ENCODE data around the gene UBE2C.
A peak's percentile ranks its signal among the peaks of the same experiment; 100 is the strongest.

UBE2C gene

DNA sequence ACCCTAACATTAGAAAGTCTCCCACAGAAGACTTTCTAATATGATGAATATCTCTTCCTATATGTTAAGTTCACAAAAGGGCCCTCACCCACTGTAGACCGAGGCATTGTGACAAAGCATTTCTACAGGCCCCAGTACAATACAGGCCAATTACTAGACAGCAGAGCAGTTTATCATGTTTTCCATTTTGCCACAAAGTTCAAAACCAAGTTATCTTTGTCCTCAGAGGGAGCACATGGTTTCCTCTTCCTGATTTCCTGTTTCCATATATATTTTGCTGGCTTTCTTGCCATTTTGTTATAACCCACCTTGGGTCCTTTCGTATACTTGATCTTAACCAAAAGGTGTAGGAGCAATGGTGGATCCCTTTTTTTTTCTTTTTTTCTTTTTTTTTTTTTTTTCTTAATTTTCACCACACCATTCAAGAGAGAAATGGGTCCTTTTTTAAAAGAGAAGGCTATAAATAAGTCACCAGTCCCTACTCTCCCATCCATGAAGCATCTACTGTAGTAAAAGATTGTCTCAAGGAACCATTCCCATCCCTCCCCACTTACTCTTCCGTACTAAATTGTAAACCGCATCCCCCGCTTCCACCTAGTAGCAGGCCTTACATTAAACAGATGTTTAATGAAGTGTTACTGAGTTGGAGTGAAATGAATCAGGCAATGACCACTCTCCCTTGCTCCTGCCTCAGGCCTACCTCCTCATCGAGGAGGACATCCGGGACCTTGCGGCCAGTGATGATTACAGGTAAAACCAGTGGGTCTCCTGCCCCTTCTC, 2.1 kb upstream of the UBE2C start:
- no peak overlapping the region for H3K4me3 ChIP-seq (ENCODE audit: low read depth, low read length)
- no peak overlapping the region for H3K9ac ChIP-seq (ENCODE audit: low read depth, low read length)
- H3K36me3 ChIP-seq (ENCODE audit: control insufficient read depth, insufficient read depth, low read length): peaks cover 27% of the 10 kb centered on the region
- H3K27me3 ChIP-seq (ENCODE audit: control insufficient read depth, insufficient read depth, low read length): no peaks in the 10 kb centered on the region
- no peaks in the 10 kb centered on the region for H3K4me1 ChIP-seq (ENCODE audit: control insufficient read depth, insufficient read depth, low read length)
- no peaks in the 10 kb centered on the region for H3K9me3 ChIP-seq (ENCODE audit: control insufficient read depth, insufficient read depth, low read length)

GRCh38 chr20:45813006-45813340, 529 bp downstream of the UBE2C start:
- Histone ChIP-seq H3K4me1 (ENCODE audit: control insufficient read depth, insufficient read depth, low read length) (no peaks in the 10 kb centered on the region), H3K27me3 (ENCODE audit: control insufficient read depth, insufficient read depth, low read length) (no peaks in the 10 kb centered on the region), H3K9ac (ENCODE audit: low read depth, low read length) (peak overlapping the region; percentile 96), H3K36me3 (ENCODE audit: control insufficient read depth, insufficient read depth, low read length) (peaks cover 38% of the 10 kb centered on the region), H3K9me3 (ENCODE audit: control insufficient read depth, insufficient read depth, low read length) (no peaks in the 10 kb centered on the region), H3K4me3 (ENCODE audit: low read depth, low read length) (peak overlapping the region; percentile 95)

GRCh38 chr20:45813489-45813888, 1.0 kb downstream of the UBE2C start:
- Histone ChIP-seq H3K9me3 (ENCODE audit: control insufficient read depth, insufficient read depth, low read length) (no peaks in the 10 kb centered on the region), H3K9ac (ENCODE audit: low read depth, low read length) (peak overlapping the region; percentile 96), H3K36me3 (ENCODE audit: control insufficient read depth, insufficient read depth, low read length) (peaks cover 38% of the 10 kb centered on the region), H3K4me3 (ENCODE audit: low read depth, low read length) (peak overlapping the region; percentile 95), H3K27me3 (ENCODE audit: control insufficient read depth, insufficient read depth, low read length) (no peaks in the 10 kb centered on the region), H3K4me1 (ENCODE audit: control insufficient read depth, insufficient read depth, low read length) (no peaks in the 10 kb centered on the region)

DNA sequence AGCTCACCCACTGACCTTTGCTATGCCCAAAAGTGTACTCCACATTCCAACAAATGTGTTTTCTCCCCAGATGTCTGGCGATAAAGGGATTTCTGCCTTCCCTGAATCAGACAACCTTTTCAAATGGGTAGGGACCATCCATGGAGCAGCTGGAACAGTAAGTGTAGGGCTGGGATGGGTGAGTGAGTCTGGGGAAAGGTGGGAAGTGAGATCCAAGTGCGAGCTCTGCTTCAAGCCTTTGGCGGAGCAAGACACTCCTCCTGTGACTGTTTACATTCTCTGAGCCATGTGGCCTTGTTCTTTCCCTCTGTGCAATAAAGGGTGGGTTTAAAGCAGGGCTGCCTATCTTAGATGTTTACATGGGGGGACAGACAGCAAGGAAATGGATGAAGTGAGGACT, 1.9 kb downstream of the UBE2C start:
- Histone ChIP-seq H3K9me3 (ENCODE audit: control insufficient read depth, insufficient read depth, low read length) (no peaks in the 10 kb centered on the region), H3K27me3 (ENCODE audit: control insufficient read depth, insufficient read depth, low read length) (no peaks in the 10 kb centered on the region), H3K4me3 (ENCODE audit: low read depth, low read length) (no peak overlapping the region), H3K36me3 (ENCODE audit: control insufficient read depth, insufficient read depth, low read length) (peaks cover 37% of the 10 kb centered on the region), H3K9ac (ENCODE audit: low read depth, low read length) (no peak overlapping the region), H3K4me1 (ENCODE audit: control insufficient read depth, insufficient read depth, low read length) (no peaks in the 10 kb centered on the region)

DNA sequence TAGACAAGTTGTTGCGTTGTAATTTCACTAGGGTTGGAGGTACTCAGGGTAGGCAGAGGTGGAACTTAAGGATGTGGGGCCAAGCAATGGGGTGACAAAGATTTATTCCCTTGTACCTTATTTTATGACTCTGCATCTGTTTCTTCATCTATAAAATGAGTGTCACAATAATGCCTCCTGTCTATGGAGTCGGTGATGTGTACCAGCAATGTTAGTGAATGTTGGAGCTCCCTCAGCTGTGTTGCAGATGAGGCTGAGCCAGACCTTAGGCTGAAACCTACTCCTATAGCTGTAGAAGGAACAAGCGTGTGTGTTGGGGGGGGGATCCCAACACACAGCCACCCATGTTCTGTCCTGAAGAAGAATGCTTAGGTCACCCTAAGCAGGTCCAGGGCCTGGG, 4.5 kb downstream of the UBE2C start:
- no peaks in the 10 kb centered on the region for H3K9me3 ChIP-seq (ENCODE audit: control insufficient read depth, insufficient read depth, low read length)
- H3K4me1 ChIP-seq (ENCODE audit: control insufficient read depth, insufficient read depth, low read length): no peaks in the 10 kb centered on the region
- peaks cover 24% of the 10 kb centered on the region for H3K36me3 ChIP-seq (ENCODE audit: control insufficient read depth, insufficient read depth, low read length)
- H3K4me3 ChIP-seq (ENCODE audit: low read depth, low read length): no peak overlapping the region
- no peaks in the 10 kb centered on the region for H3K27me3 ChIP-seq (ENCODE audit: control insufficient read depth, insufficient read depth, low read length)
- H3K9ac ChIP-seq (ENCODE audit: low read depth, low read length): no peak overlapping the region

- Histone ChIP-seq H3K9me3 (ENCODE audit: control insufficient read depth, insufficient read depth, low read length) (no peaks in the 10 kb centered on the region), H3K9ac (ENCODE audit: low read depth, low read length) (no peak overlapping the region), H3K36me3 (ENCODE audit: control insufficient read depth, insufficient read depth, low read length) (peaks cover 24% of the 10 kb centered on the region), H3K4me3 (ENCODE audit: low read depth, low read length) (no peak overlapping the region), H3K27me3 (ENCODE audit: control insufficient read depth, insufficient read depth, low read length) (peaks cover 2% of the 10 kb centered on the region), H3K4me1 (ENCODE audit: control insufficient read depth, insufficient read depth, low read length) (no peaks in the 10 kb centered on the region)
Measured at GRCh38 chr20:45817376-45818194, 5.1 kb downstream of the UBE2C start.

- Histone ChIP-seq H3K4me1 (ENCODE audit: control insufficient read depth, insufficient read depth, low read length) (no peaks in the 10 kb centered on the region), H3K36me3 (ENCODE audit: control insufficient read depth, insufficient read depth, low read length) (peaks cover 24% of the 10 kb centered on the region), H3K9ac (ENCODE audit: low read depth, low read length) (no peak overlapping the region), H3K9me3 (ENCODE audit: control insufficient read depth, insufficient read depth, low read length) (no peaks in the 10 kb centered on the region), H3K4me3 (ENCODE audit: low read depth, low read length) (no peak overlapping the region), H3K27me3 (ENCODE audit: control insufficient read depth, insufficient read depth, low read length) (peaks cover 8% of the 10 kb centered on the region)
Measured at GRCh38 chr20:45818239-45818638, 5.8 kb downstream of the UBE2C start.

DNA sequence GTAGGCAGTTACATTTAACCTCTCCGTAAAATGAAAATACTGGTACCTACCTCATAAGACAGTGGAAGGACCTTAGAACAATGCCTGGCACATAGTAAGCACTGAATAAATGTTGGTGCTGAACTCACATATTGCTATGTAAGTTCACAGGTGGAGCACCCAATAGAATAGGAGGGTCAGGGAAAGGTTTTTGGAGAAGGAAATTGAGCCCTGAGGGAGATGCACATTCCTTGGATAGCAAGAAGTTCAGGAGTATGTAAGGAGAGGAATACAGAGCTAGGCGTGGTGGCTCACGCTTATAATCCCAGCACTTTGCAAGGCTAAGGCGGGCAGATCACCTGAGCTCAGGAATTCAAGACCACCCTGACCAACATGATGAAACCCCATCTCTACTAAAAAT, 7.0 kb downstream of the UBE2C start:
- Histone ChIP-seq H3K36me3 (ENCODE audit: control insufficient read depth, insufficient read depth, low read length) (peaks cover 21% of the 10 kb centered on the region), H3K4me1 (ENCODE audit: control insufficient read depth, insufficient read depth, low read length) (no peaks in the 10 kb centered on the region), H3K9me3 (ENCODE audit: control insufficient read depth, insufficient read depth, low read length) (no peaks in the 10 kb centered on the region), H3K27me3 (ENCODE audit: control insufficient read depth, insufficient read depth, low read length) (peaks cover 15% of the 10 kb centered on the region), H3K9ac (ENCODE audit: low read depth, low read length) (no peak overlapping the region), H3K4me3 (ENCODE audit: low read depth, low read length) (no peak overlapping the region)

DNA sequence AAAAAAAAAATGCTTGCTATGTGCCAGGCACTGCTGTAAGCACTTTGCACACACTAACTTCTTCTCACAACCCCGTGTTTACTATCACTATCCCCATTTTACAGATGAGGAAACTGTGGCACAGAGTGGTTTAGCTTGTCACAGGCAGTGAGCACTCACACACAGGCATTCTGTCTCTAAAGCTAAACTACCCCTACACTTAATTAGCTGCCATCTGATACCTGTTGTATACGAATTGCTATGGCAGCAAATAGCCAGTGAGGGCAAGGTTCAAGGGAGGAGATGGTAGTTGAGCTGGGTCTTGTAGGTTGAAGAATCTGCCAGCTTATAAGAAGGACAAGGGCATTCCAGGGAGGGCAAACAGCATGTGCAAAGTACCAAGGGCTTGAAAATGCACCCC, 9.5 kb downstream of the UBE2C start:
- H3K9ac ChIP-seq (ENCODE audit: low read depth, low read length): no peak overlapping the region
- peaks cover 15% of the 10 kb centered on the region for H3K27me3 ChIP-seq (ENCODE audit: control insufficient read depth, insufficient read depth, low read length)
- H3K4me1 ChIP-seq (ENCODE audit: control insufficient read depth, insufficient read depth, low read length): peaks cover 2% of the 10 kb centered on the region
- peaks cover 2% of the 10 kb centered on the region for H3K36me3 ChIP-seq (ENCODE audit: control insufficient read depth, insufficient read depth, low read length)
- H3K9me3 ChIP-seq (ENCODE audit: control insufficient read depth, insufficient read depth, low read length): no peaks in the 10 kb centered on the region
- no peak overlapping the region for H3K4me3 ChIP-seq (ENCODE audit: low read depth, low read length)

- peaks cover 15% of the 10 kb centered on the region for H3K27me3 ChIP-seq (ENCODE audit: control insufficient read depth, insufficient read depth, low read length)
- no peaks in the 10 kb centered on the region for H3K9me3 ChIP-seq (ENCODE audit: control insufficient read depth, insufficient read depth, low read length)
- no peak overlapping the region for H3K9ac ChIP-seq (ENCODE audit: low read depth, low read length)
- H3K4me3 ChIP-seq (ENCODE audit: low read depth, low read length): peak overlapping the region; percentile 32
- no peaks in the 10 kb centered on the region for H3K36me3 ChIP-seq (ENCODE audit: control insufficient read depth, insufficient read depth, low read length)
- peaks cover 2% of the 10 kb centered on the region for H3K4me1 ChIP-seq (ENCODE audit: control insufficient read depth, insufficient read depth, low read length)
Measured at GRCh38 chr20:45822857-45823256, 10.4 kb downstream of the UBE2C start.

DNA sequence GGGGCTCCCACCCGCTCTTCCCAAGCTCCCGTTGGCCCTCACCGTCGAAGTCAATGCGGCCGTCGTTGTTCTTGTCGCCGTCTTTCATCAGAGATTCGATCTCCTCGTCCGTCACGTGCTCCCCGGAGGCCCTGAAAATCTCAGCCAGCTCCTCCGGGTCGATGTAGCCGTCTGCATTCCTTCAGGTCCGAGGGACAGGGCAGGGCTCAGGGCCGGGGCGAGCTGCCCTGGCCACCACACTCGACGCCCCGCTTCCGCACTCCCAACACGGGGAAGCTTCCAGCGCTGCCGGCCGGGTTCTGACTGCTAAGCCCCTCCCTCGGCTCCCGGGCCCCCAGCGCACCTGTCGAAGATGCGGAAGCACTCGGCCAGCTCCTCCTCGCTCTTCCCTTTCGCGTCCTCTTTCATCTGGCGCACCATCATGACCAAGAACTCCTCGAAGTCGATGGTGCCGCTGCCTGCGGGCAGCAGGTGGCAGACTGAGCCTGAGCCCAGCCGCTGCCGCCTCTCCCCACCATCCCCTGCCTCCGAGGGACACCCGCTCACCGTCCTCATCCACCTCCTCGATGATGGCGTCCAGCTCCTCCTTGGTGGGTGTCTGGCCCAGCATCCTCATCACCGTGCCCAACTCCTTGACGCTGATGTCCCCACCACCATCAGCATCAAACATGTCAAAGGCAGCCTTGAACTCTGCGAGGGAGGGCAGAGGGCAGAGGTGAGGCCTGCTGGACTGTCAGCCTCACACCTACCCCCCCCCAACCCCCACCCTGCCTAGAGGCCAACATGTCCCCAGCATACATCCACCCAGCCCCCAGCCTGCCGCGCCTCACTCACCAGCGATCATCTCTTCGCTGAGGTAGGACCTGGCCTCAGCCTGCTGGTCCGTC, 11.7 kb downstream of the UBE2C start:
- H3K9ac ChIP-seq (ENCODE audit: low read depth, low read length): no peak overlapping the region
- peaks cover 15% of the 10 kb centered on the region for H3K27me3 ChIP-seq (ENCODE audit: control insufficient read depth, insufficient read depth, low read length)
- H3K9me3 ChIP-seq (ENCODE audit: control insufficient read depth, insufficient read depth, low read length): no peaks in the 10 kb centered on the region
- peaks cover 2% of the 10 kb centered on the region for H3K4me1 ChIP-seq (ENCODE audit: control insufficient read depth, insufficient read depth, low read length)
- no peaks in the 10 kb centered on the region for H3K36me3 ChIP-seq (ENCODE audit: control insufficient read depth, insufficient read depth, low read length)
- H3K4me3 ChIP-seq (ENCODE audit: low read depth, low read length): peak overlapping the region; percentile 18
